ENCODE data around the gene C1orf115.

Gene C1orf115

DNA sequence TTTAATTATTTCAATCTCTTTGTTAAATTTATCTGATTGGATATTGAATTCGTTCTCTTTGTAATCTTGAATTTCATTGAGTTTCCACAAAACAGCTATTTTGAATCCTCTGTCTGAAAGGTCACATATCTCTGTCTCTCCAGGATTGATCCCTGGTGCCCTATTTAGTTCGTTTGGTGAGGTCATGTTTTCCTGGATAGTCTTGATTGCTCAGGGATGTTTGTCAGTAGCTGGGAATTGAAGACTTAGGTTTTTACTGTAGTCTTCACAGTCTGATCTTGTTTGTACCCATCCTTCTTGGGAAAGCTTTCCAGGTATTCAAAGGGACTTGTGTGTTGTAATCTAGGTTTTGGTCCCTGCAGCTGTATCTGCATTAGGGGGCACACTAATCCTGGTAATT, 51.2 kb downstream of the C1orf115 start:
- H3K27ac ChIP-seq (ENCODE audit: low read length) = no peak overlapping the region
- TF ChIP-seq EZH2phosphoT487 (IDR thresholded peaks at IDR 0.05; ENCODE audit: low read depth) = no peak
- TF ChIP-seq, protein P1, sequence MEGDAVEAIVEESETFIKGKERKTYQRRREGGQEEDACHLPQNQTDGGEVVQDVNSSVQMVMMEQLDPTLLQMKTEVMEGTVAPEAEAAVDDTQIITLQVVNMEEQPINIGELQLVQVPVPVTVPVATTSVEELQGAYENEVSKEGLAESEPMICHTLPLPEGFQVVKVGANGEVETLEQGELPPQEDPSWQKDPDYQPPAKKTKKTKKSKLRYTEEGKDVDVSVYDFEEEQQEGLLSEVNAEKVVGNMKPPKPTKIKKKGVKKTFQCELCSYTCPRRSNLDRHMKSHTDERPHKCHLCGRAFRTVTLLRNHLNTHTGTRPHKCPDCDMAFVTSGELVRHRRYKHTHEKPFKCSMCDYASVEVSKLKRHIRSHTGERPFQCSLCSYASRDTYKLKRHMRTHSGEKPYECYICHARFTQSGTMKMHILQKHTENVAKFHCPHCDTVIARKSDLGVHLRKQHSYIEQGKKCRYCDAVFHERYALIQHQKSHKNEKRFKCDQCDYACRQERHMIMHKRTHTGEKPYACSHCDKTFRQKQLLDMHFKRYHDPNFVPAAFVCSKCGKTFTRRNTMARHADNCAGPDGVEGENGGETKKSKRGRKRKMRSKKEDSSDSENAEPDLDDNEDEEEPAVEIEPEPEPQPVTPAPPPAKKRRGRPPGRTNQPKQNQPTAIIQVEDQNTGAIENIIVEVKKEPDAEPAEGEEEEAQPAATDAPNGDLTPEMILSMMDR (IDR thresholded peaks at IDR 0.05; ENCODE audit: low read depth, low read length) = no peak
- H4K20me1 ChIP-seq (ENCODE audit: insufficient read depth, low read length) = no peaks in the 10 kb centered on the region
- no peak overlapping the region for H3K4me2 ChIP-seq (ENCODE audit: low read length)
- no peak overlapping the region for H2AFZ ChIP-seq (ENCODE audit: low read depth, low read length)
- no peaks in the 10 kb centered on the region for H3K27me3 ChIP-seq (ENCODE audit: low read depth, low read length)
- H3K4me3 ChIP-seq (ENCODE audit: low read length) = no peak overlapping the region
- no peaks in the 10 kb centered on the region for H3K36me3 ChIP-seq (replicated peaks; ENCODE audit: low read depth, low read length)
- H3K9ac ChIP-seq (ENCODE audit: low read length) = no peak overlapping the region
- H3K4me1 ChIP-seq (ENCODE audit: low read length) = no peaks in the 10 kb centered on the region
- no peaks in the 10 kb centered on the region for H3K9me3 ChIP-seq (ENCODE audit: insufficient read depth, low read length)
- no peaks in the 10 kb centered on the region for H3K79me2 ChIP-seq (ENCODE audit: low read length)

DNA sequence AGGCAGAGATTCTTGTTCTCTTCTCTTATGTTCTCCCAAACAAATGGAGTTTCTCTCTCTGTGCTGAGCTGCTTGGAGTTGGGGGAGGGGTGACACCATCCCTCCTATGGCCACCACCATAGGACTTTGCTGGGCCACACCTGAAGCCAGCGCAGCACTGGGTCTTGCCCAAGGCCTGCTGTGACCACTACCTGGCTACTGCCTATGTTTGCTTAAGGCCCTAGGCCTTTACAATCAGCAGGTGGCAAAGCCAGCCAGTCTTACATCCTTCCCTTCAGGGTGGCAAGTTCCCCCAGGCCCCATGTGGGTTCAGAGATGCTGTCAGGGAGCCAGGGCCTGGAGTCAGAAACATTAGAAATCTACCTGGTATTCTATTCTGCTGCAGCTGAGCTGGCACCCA, 51.7 kb downstream of the C1orf115 start:
- TF ChIP-seq, protein P1 (IDR thresholded peaks at IDR 0.05; ENCODE audit: low read depth, low read length) = no peak
- no peak for TF ChIP-seq EZH2phosphoT487 (IDR thresholded peaks at IDR 0.05; ENCODE audit: low read depth)
- Histone ChIP-seq H2AFZ (ENCODE audit: low read depth, low read length) (no peak overlapping the region), H3K79me2 (ENCODE audit: low read length) (no peaks in the 10 kb centered on the region), H3K9ac (ENCODE audit: low read length) (no peak overlapping the region), H3K36me3 (replicated peaks; ENCODE audit: low read depth, low read length) (no peaks in the 10 kb centered on the region), H3K27me3 (ENCODE audit: low read depth, low read length) (no peaks in the 10 kb centered on the region), H4K20me1 (ENCODE audit: insufficient read depth, low read length) (no peaks in the 10 kb centered on the region), H3K9me3 (ENCODE audit: insufficient read depth, low read length) (no peaks in the 10 kb centered on the region), H3K4me3 (ENCODE audit: low read length) (no peak overlapping the region), H3K4me1 (ENCODE audit: low read length) (no peaks in the 10 kb centered on the region), H3K27ac (ENCODE audit: low read length) (no peak overlapping the region), H3K4me2 (ENCODE audit: low read length) (no peak overlapping the region)

DNA sequence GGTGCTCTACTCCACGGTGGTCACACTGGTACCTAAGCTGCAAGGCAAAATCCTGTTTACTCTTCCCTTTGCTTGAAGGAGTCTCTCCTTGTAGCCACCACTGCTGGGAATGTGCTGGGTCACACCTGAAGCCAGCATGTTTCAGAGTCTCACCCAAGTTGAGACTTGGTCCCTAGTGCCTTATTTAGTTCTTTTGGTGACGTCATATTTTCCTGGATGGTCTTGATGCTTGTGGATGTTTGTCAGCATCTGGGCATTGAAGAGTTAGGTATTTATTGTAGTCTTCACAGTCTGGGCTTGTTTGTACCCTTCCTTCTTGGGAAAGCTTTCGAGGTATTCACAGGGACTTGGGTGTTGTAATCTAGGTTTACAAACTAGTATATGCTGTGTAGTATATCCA, 52.4 kb downstream of the C1orf115 start:
- Histone ChIP-seq H3K9ac (ENCODE audit: low read length) (no peak overlapping the region), H3K79me2 (ENCODE audit: low read length) (no peaks in the 10 kb centered on the region), H2AFZ (ENCODE audit: low read depth, low read length) (no peak overlapping the region), H3K27ac (ENCODE audit: low read length) (no peak overlapping the region), H3K36me3 (replicated peaks; ENCODE audit: low read depth, low read length) (no peaks in the 10 kb centered on the region), H3K4me1 (ENCODE audit: low read length) (no peaks in the 10 kb centered on the region), H3K4me3 (ENCODE audit: low read length) (no peak overlapping the region), H3K4me2 (ENCODE audit: low read length) (no peak overlapping the region), H3K9me3 (ENCODE audit: insufficient read depth, low read length) (no peaks in the 10 kb centered on the region), H4K20me1 (ENCODE audit: insufficient read depth, low read length) (no peaks in the 10 kb centered on the region), H3K27me3 (ENCODE audit: low read depth, low read length) (no peaks in the 10 kb centered on the region)
- TF ChIP-seq, protein P1 (IDR thresholded peaks at IDR 0.05; ENCODE audit: low read depth, low read length) = no peak

DNA sequence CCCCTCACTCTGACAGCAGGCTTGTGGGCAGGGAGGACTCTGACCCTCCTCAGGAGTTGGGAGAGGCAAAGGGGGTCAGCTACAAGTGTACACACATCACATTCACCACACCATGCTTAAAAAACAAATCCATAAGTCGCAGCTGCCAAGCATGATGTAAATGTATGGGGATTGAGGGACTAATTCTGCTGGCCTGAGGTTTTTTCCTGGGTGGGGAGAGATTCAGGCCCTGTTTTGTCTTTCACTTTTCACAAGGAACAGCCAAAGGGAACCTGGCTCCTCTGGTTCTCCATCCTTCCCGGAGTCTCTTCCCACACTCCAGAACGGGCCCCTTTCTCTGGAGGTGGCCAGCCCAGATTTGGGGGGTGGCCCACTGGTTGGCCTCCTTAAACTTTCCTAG, 56.7 kb downstream of the C1orf115 start:
- Histone ChIP-seq H2AFZ (ENCODE audit: low read depth, low read length) (no peak overlapping the region), H3K79me2 (ENCODE audit: low read length) (no peaks in the 10 kb centered on the region), H3K4me3 (ENCODE audit: low read length) (no peak overlapping the region), H3K4me1 (ENCODE audit: low read length) (peaks cover 8% of the 10 kb centered on the region), H4K20me1 (ENCODE audit: insufficient read depth, low read length) (no peaks in the 10 kb centered on the region), H3K4me2 (ENCODE audit: low read length) (no peak overlapping the region), H3K27ac (ENCODE audit: low read length) (no peak overlapping the region), H3K27me3 (ENCODE audit: low read depth, low read length) (no peaks in the 10 kb centered on the region), H3K9ac (ENCODE audit: low read length) (no peak overlapping the region), H3K9me3 (ENCODE audit: insufficient read depth, low read length) (no peaks in the 10 kb centered on the region), H3K36me3 (replicated peaks; ENCODE audit: low read depth, low read length) (no peaks in the 10 kb centered on the region)
- no peak for TF ChIP-seq EZH2phosphoT487 (IDR thresholded peaks at IDR 0.05; ENCODE audit: low read depth)
- TF ChIP-seq, protein P1 (IDR thresholded peaks at IDR 0.05; ENCODE audit: low read depth, low read length) = no peak
